ENCODE measurements around the gene ARMC7.
"Not testable (repeated sequence)": the region's sequence is repeated elsewhere in the genome, so short reads cannot be mapped to it uniquely, and the experiment has no call there.

ARMC7 gene

DNA sequence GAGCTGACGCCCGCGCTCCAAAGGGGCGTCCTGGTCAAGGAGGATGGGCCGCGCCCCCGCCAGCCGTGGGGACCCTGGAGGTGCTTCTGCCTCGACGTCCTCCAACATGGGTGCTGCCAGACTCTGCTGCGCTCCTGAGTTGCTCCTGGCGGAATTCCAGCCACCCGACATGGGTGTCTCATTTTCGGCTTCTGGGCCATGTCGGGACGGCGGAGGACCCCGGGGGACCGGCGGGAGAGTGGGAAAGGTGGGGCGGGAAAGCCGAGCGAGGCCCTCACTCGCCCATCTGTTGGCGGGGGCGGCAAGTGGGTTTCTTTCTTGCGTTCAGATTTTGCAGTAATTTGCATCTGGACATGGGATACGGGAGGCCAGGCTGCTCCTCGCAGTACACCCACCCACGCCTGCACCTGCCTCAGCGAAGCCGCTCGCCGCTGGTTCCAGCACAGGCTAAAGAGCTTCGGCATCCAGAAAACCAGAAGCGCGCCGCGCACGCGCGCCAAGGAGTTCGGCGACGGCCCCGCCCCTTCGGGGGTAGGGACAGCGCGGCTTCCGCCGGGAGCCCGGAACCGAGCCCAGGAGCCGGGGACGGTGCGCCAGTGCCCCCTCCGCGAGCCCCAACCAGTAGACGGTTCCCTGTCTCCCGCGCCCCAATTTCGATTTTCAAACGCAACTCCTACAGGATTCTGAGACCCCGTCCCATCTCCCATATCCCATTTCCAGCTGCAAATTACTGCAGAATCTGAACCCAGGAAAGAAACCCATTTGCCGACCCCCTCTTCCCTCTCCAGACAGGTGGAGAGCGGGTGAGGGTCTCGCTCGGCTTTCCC is at the start of gene ARMC7:
Gene ARMC7, plus strand, starts transcription at position 563 of the 827 bp plus-strand sequence. CDS start 320 bp downstream, outside the sequence.
- peak; percentile 96 for DNase-seq

DNA sequence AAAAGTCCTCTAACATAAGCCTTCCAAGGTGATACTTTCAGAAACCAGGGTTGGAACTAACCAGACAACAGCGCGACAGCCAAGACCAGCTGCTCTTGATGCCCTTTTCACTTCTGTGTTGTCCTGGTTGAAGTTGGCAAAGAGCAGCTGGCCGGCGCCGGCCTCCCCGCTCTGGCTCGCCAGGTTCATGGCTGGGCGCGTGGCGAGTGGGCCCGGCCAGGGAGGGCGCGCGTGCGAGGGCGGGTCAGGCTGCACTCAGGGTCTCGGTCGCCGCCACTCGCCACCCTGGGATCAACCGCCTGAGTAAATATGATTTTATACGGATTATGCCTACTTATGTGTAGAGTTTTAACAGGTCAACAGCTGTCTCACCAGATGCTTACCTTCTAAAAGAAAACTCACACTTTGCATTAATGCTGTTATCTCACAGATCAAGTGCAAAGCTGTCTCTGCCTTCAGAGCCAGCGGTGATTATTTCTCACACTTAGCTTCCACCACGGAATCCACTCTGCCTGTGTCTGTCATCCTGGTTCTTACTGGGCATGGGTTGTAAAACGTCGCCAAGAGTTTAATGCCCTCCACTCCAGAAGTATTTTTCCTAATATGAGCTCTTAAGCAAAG is 49.2 kb upstream of the ARMC7 start:
- DNase-seq, result no peak

DNA sequence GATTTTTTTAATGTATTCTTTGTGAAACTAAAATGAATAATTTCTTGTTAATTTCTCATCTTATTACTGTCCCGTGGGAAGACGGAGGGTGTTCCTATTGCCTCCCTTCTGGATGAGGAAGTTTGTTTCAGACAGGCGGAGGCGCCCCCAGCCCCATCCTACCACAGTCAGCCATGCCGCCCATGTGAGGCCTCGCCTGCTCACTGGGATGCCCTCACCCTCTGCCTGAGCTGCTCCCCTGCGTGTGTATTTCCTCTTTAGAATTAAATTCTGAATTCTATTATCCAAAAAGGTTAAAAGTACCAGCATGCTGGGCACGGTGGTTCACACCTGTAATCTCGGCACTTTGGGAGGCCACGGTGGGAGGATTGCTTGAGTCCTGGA is 48.7 kb upstream of the ARMC7 start:
- DNase-seq, result no peak

DNA sequence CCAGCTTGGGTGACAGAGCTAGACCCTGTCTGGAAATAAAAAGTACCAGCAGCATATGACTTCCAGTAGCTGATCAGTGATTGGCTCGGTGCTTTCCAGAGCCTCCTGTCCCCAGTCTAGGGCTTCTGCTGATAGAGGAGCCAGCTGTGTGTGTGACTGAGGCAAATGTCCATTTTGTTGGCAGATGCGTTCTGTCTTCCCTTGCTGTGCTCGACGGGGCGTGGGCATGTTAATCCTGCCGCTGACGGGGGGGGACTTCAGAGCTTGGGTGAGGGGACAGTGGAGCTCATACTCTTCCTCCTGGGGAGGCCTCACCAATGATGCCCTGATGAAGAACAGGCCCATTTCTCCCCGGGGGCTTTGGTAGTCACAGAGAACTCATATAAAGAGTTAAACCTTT is 48.2 kb upstream of the ARMC7 start:
- DNase-seq, result no peak

DNA sequence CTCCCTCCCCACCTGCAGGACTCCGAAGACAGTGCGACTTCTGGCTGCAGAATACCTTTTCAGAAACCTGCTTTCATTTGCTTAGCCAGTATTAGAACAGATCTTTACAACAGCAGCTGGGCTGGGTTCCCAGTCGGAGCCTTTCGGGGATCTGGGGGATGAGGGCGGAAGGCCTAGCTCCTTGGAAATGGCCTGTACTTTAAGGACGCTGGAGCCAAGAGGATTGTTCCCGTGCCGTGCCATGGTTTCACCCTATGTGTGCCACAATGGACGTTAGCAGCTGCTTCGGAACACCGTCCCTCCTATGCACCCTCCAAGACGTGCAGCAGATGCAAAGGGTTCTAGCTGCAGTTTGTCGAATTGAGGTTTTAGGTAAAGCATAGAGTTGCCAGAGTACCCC is 46.6 kb upstream of the ARMC7 start:
- DNase-seq, result no peak

DNA sequence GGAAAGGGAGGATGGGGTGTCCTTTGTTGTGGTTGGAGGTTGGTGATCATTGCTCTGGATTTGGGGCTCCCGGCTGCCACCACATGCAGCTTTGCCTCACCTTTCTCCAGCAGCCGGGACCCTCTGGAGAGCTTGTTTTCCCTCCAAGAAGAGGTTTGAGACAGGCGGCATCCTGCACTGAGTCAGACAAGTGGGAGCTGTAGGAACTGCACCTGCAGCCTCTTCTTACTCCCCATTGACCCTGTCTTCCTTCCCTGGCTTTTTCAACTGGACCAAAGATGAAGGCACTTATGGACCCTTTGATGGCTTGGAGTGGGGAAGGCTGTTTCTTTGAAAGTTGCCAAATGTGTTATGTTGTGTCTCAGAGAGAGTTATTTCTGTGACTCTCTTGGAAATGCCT is 46.1 kb upstream of the ARMC7 start:
- no peak for DNase-seq

DNA sequence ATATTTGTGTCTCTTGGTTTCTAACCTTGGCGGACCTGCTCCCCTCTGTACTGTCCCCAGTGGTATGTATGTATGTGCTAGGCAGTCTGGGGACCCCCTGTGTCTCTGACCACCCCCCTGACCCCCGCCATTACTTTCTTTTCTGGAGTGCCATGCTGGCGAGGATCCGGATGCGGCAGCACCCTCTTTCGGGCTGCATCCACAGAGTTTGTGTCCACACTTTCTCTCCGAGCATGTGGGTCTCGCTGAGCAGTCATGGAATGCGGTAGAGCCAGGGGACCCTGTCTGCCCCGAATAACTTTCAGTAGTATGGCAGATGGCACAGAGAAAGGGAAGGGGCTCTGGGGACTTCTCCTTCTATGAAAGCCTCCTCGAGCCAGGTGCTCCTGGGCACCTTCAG is 45.7 kb upstream of the ARMC7 start:
- no peak for DNase-seq

DNA sequence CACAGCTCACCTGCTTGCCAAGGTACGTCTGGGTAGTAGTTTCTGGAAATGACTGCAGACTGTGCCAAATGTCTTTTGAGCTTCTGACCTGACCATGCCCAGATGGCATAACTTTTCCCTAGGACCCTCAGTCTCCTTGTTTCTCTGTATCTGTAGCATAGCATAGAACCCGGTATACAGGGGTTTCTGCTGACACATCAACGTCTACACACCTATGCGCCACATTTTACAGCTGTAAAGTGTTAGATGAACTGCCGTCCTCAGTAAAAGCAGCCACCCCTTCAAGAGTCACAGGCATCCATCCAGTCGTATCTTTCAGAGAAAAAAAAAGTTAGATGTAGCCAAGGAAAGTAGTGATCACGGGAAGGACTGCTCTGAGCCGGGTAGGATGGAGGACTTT is 45.3 kb upstream of the ARMC7 start:
- no peak for DNase-seq

DNA sequence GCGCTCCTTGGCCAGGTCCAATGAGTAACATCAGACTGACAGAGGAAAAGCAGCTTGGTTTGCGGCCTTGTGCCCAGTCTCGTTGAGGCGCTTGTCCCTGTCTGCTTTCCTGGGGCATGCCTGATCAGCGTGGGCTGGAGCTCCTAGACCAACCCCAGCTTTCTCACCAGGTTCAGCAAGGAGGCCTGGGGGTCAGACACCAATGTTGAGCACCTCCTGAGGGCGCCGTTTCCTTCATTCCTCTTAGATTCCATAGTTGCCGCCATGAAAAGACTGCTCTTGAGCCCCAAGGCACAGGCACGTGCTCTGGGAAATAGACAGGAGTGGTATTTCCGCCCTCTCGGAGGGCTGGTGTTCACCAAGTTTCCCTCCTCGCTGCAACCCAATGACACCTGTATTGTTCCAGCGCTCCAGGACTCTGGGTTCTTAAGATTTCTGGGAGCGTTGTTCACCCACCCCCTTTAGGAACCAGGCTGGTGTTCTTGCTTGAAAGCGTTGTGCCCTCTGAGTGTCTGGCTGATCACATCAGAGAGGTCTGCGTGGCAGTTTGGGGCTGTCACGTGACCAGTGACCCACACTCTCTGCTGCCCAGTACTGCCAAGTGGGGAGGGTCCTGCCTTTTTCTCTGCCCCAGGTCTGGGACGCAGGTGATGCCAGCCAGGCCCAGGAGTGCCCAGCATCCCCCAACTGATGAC is 44.8 kb upstream of the ARMC7 start:
- DNase-seq, result no peak

DNA sequence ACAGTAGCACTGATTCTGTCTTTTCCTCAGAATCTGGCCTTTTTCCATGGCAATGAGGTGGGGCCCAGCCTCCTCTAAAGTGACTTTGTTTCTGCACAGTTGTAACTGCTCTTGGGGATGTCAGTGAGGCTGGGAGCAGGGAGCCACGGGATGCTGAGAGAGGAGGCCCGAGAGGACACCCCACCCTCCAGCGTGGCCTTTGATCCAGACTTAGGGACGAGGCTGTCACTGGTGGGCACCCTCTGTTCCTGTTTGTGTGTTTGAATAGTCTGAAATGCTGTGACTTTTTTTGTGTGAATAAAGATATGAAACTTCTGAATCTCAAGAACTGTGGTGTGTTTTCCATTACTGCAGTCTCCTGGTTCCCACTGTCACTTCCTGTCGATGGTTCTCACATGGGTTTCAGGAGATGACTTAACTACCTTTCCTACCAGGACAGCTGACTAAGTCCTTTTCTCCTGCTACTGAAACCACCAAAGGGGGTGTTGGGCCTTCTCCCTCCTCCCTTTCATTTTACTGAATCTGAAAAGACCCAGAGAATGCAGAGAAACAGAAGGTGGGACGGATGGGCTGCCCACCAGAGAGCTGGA is 44.1 kb upstream of the ARMC7 start:
- no peak for DNase-seq

DNA sequence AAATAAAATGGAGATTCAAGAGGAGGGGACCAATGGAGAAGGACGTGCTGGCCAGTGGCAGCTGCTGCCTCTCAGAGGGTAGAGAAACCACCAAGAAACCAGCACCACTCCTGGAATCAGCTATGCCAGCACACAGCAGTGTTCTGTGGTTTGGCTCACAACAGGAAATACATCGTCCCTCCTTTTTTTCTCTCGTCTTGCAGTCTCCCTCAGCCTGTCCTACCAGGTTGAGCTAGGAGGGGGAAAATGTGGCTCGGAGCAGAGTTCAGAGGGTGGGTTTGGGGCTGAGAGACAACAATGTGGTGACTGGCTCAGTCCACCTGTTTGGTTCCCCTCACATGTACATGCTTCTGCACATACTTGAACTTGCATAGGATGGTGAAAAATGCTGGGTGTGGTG is 41.9 kb upstream of the ARMC7 start:
- peak; percentile 41 for DNase-seq

DNA sequence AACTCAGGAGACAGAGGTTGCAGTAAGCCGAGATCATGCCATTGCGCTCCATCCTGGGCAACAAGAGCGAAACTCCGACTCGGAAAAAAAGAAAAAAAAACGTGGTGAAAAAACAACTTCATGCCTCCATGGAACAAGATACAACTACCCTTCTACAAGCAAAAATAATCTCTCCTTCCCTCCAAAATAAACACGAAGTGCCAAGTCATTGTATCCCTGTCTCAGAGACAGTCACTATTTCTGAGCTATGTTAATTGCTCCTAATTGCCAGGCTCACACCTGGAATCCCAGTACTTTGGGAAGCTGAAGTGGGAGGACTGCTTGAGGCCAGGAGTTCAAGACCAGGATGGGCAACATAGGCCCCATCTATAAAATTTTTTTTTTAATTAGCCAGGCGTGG is 41.0 kb upstream of the ARMC7 start:
- no peak for DNase-seq

DNA sequence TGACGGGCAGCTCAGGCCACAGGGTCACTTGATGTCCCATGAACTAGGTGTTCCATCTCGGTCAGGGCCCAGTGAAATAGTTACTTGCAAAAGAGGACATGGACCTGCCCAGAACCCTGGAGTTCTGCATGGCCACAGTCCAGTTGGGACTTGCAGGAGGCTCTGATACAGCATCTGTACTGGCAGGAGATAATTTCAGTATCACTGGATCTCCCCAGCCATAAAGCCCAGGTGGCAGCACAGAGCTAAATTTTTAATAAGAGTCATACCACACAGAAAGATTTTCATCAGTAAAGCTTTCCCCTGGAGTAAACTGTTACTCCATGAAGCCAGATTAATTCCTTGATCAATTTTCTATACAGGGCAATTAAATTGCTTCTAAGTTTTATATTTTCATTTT is 40.0 kb upstream of the ARMC7 start:
- no peak for DNase-seq

DNA sequence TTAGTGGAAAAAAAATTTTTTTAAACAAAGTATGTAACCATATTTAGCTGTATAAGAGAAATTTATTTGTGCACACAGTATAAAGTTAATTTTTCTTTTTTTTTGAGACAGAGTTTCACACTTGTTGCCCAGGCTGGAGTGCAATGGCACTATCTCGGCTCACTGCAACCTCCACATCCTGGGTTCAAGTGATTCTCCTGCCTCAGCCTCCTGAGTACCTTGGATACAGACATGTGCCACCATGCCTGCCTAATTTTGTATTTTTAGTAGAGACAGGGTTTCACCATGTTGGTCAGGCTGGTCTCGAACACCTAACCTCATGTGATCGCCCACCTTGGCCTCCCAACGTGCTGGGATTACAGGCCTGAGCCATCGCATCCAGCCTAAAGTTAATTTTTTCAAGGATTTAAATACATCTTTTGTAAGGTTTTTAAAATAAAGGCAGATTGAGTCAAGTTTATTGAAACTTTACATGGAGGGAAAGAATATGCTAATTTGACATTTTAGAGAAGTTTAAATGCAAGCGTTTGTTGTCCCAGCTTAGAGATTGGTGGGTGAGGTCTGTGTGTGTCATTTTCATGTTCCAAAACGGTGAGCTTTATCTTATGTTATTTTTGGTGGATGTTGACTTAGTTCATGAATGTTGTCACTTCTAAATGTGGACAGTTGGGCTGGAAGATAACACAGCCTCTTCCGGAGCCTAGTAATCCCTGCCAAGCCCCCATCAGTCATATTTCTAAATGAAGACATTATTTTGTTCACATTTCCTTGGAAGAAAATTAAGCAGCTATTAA is 38.1 kb upstream of the ARMC7 start:
- DNase-seq, result not testable (repeated sequence)

DNA sequence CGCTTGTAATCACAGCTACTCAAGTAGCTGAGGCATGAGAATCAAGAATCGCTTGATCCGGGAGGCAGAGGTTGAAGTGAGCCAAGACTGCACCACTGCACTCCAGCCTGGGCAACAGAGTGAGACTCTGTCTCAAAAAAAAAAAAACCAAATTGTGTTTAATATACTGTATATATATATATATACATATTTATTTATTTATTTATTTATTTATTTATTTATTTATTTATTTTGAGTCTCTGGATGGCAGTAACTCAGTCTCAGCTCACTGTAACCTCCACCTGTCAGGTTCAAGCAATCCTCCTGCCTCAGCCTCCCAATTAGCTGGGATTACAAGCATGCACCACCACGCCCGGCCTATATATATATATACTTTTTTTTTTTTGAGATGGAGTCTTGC is 36.9 kb upstream of the ARMC7 start:
- not testable (repeated sequence) for DNase-seq

DNA sequence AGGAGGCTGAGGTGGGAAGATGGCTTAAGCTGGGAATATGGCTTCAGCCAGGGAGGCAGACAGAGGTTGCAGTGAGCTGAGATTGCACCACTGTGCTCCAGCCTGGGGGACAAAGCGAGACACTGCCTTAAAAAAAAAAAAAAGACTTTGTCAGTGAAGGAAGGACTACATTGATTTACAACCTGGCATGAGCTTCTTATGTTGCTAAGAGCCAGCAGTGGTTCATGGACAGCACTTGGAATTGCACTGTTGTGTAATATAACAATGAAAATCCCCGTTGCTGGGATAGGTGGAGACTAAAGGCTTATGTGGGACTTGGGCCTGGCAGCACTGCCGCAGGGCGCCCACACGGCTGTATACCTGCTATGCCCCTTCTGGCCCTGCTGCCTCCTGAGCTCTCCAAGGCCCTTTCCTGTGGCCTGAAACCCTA is 36.1 kb upstream of the ARMC7 start:
- no peak for DNase-seq

DNA sequence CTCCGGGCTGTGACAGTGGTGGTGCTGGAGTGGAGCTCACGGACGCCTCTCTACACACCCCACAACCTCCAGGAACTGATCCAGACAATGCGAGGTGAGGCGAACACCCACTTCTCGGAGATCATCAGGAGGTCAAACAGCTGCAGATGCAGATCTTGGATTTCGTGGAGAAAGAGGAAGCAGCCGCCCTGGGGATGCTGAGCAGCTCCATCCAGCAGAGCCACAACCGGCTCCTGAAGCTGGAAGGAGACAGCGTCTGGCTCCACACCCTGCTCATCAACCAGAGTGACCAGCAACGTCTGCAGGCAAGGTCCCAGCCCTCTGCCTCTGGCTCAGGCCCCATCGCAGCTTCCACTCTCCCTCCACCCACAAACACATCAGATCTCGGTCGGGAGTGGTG is 35.2 kb upstream of the ARMC7 start:
- no peak for DNase-seq

DNA sequence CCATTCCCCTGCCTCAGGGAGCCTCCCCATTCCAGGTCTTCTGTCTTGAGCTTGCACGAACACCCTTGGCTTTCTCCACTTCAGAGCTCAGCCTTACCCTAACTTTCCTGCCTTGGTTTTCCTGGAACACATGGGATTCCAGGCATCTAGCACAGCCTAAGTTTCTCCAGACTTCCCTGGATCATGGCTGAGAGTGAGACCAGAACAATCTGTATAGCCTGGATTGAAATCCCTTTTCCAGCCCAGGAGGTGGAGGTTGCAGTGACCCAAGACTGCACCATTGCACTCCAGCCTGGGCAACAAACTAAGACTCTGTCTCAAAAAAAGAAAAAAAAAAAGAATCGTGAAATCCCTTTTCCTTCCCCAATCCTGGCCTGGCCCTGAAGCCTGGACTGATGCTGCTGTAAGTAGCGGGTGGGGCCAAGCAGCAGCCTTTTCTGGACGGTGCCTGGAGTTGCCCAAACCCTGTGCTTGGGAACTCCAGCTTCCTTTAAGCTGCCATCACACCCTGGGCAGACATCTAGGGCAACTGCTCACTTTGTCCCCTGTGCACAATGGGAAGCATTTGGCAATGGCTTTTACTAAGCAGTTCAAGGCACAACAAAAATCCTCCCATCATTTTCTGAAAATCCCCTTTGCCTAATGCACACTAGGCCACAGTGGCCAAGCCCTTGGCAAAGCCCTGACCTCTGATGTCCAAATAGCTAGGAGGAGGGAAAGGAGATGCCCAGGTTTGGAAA is 34.0 kb upstream of the ARMC7 start:
- DNase-seq, result no peak

DNA sequence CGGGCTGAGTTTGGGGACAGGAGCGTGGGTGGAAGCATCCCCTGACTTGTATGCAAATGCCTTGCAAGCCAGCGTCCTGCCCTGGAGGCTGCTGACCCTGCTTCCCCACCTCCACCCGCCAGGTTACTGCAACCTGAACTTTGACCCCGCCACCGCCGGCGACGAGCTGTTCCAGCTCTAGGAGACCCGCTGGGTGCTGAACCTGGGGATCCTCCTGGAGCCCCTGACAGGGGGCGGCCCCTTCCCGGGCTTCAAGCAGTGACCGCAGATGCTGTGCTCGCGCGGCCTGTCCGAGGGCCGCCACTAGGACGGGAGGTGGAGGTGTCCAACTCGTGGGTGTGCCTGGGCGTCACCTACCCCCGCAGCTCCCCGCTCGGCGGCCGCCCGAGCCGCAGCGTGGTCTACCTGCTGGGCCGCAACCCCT is 32.7 kb upstream of the ARMC7 start:
- no peak for DNase-seq

DNA sequence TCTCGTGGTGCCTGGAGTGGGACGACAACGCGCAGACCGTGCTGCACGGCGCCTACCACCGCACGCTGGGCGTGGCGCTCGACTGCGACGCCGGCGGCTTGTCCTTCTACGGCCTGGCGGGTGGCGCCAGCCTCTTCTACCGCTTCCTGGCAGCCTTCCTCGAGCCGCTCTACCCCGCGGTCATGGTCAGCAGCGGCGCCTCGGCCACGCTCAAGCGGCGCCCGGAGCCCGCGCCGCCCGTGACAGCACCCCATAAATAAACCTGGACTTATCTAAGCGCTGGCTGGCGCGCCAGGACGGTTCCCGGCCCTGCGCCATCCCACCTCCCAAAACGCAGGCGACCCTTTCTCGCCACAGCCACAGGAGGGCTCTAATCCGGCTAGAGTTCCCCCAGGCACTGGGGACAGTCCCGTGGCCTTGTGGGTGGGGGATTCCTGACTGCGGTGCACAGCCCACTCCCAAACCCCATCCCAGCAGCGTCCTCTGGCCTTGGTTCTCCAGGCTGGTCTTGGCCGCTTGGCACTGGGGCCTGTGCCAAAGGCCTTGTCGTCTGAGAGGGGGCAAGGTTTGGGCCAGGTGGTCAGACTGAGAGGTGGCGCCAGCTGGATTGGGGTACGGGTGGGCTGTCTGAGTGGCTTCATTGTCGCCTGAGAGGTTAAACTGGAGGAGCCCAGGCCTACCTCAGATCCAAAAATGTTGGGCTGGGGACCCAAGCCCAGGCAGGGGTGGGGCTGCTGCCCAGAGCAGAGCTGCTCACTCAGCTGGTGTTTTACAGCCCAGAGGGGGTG is 32.1 kb upstream of the ARMC7 start:
- DNase-seq, result peak; percentile 67

Measured in stimulated activated CD8-positive, alpha-beta memory T cell treated with anti-CD3 and anti-CD28 coated beads, Interleukin-4, amount 100 ng/mL, for 48 hours (primary cell).